GM12864 (cell line): ENCODE results near the gene AFF1.

Source experiments
- DNase-seq: peaks from one replicate; pipeline ENCODE4 v3.0.0-alpha.2; 2011; ENCODE audit warnings: low read depth
- H3K4me3 ChIP-seq: 2 replicates; pipeline ENCODE4 v1.5.1; 2011; ENCODE audit warnings: mild to moderate bottlenecking, low read depth, low read length, control low read depth
- TF ChIP-seq, protein P1 (sequence below): IDR thresholded peaks from 2 replicates; pipeline ENCODE4 v1.5.1; 2011; ENCODE audit warnings: low read depth, mild to moderate bottlenecking, moderate library complexity, low read length, control low read depth, inconsistent platforms; ENCODE audit errors: missing control alignments

AFF1 gene

GRCh38 chr4:87044511-87045233 is 109.9 kb downstream of the AFF1 start:
- DNase-seq: no peak
- H3K4me3 ChIP-seq: no peak overlapping the region
- TF ChIP-seq, protein P1, sequence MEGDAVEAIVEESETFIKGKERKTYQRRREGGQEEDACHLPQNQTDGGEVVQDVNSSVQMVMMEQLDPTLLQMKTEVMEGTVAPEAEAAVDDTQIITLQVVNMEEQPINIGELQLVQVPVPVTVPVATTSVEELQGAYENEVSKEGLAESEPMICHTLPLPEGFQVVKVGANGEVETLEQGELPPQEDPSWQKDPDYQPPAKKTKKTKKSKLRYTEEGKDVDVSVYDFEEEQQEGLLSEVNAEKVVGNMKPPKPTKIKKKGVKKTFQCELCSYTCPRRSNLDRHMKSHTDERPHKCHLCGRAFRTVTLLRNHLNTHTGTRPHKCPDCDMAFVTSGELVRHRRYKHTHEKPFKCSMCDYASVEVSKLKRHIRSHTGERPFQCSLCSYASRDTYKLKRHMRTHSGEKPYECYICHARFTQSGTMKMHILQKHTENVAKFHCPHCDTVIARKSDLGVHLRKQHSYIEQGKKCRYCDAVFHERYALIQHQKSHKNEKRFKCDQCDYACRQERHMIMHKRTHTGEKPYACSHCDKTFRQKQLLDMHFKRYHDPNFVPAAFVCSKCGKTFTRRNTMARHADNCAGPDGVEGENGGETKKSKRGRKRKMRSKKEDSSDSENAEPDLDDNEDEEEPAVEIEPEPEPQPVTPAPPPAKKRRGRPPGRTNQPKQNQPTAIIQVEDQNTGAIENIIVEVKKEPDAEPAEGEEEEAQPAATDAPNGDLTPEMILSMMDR: no peak

- no peak for DNase-seq
- no peak overlapping the region for H3K4me3 ChIP-seq
- TF ChIP-seq, protein P1: no peak
These were observed 110.4 kb downstream of the AFF1 start for GRCh38 chr4:87045234-87045558.

DNA sequence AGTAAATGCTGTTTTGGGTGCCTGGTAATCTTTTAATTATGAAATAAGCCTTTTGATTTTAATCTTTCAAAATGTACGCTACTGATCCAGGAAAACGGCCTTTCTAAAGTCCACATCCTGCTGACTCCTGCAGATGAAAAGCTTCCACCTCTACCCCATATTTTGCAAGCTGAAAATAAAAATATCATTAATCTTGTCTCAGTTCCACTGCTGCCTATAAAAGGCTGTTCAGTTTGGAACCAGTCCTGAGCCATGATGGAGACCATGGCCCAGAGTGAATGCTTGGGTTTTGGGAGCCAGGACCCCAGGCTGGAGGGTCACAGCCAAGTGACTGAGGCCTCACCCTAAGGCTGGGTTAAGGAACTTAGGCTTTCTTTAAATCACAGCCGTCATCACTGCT is 110.8 kb downstream of the AFF1 start:
- TF ChIP-seq, protein P1: no peak
- DNase-seq: no peak
- no peak overlapping the region for H3K4me3 ChIP-seq

- no peak for DNase-seq
- TF ChIP-seq, protein P1: no peak
- no peak overlapping the region for H3K4me3 ChIP-seq
These were observed 111.3 kb downstream of the AFF1 start for GRCh38 chr4:87046121-87046551.

DNA sequence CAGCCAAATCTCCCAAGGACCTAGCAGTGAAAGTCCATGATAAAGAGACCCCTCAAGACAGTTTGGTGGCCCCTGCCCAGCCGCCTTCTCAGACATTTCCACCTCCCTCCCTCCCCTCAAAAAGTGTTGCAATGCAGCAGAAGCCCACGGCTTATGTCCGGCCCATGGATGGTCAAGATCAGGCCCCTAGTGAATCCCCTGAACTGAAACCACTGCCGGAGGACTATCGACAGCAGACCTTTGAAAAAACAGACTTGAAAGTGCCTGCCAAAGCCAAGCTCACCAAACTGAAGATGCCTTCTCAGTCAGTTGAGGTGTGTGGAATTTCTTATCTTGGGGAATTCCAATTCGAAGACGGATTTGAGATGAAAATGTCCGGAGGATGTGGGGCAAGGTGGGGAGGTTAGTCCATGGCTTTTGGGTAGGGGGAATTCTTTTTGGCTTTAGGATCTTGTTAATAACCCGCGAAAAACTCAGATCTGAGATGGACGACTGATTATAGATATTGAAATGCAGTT is 112.5 kb downstream of the AFF1 start:
- no peak overlapping the region for H3K4me3 ChIP-seq
- no peak for DNase-seq
- TF ChIP-seq, protein P1: no peak

- TF ChIP-seq, protein P1: no peak
- no peak overlapping the region for H3K4me3 ChIP-seq
- no peak for DNase-seq
These were observed 114.7 kb downstream of the AFF1 start for GRCh38 chr4:87049508-87049907.

DNA sequence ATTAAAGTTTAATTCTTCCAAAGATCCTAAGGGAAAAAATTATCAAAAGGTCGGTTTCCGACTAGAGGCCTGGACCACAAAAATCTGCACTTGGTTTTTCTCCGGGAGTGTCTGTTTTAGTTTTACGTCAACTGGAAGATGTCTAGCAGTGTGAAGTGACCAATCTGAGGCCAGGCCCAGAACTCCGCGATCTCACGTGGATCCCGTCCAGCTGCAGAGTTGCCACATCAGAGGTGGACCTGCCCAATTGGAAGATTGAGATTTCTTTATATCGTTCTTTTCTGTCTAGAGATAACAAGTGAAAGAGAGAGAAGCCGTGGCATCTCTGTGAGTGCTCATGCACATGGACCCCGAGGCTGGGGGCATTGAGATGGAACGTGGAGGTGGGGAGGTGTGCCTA is 115.8 kb downstream of the AFF1 start:
- TF ChIP-seq, protein P1: no peak
- no peak overlapping the region for H3K4me3 ChIP-seq
- no peak for DNase-seq
